A673 (cell line): ENCODE measurements around the gene FAN1.

Source experiments
- CTCF ChIP-seq: fragments of 300-800, 200-600 bp; sonication (generic); conservative IDR thresholded peaks from 2 replicates; pipeline ENCODE4 v1.5.1; 2017; ENCODE audit warnings: low read depth, mild to moderate bottlenecking, antibody characterized with exemption, low read length, moderate library complexity, mixed read lengths
- EZH2 ChIP-seq: fragments of 200-600 bp; sonication (generic); IDR thresholded peaks from 2 replicates; pipeline ENCODE4 v1.6.1; 2017; ENCODE audit warnings: borderline replicate concordance, low read depth, mild to moderate bottlenecking, mixed read lengths, antibody characterized with exemption, low read length; ENCODE audit not compliant: poor library complexity, severe bottlenecking

DNA sequence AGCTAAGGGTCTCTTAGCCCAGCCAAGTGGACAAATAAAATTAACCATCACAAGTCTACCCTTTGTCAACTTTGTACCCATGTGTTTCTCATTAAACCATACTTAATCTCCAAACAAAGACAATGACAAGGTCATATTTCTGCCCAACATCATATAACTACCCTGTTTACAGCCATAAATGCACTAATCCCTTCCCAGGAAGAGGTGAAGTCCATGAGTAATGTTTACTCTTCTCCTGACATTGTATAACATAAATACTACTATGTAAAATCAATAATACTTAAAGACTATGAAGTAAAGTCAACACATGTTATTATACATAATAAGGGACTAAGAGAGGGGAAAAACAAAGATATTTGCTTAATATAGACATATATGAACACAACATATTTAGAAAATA, 38.5 kb upstream of the FAN1 start:
- TF ChIP-seq CTCF (no peak), EZH2 (no peak)
